Measurements from ENCODE around the gene SGMS1. TPM values are rescaled to one million over a fixed set of nuclear protein-coding genes. Genes with fewer than 3 reads are reported as not detected.
"Not testable (repeated sequence)": the region's sequence is repeated elsewhere in the genome, so short reads cannot be mapped to it uniquely, and the experiment has no call there.

The SGMS1 gene
- total RNA-seq, 1 donor from 2014 or later = 9.2 TPM

DNA sequence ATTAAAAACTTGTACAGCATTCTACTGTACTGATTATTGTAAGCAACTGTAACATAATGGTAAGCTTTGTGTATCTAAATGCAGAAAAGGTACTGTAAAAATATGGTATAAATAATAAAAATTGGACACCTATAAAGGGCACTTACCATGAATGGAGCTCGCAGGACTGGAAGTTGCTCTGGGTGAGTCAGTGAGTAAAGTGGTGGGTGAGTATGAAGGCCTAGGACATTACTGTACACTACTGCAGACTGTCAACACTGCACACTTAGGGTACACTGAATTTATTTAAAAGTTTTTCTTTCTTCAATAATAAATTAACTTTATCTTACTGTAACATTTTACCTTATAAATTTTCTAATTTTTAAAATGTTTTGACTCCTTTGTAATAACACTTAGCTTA lies 253.8 kb downstream of the SGMS1 start:
- TF ChIP-seq, protein P1, sequence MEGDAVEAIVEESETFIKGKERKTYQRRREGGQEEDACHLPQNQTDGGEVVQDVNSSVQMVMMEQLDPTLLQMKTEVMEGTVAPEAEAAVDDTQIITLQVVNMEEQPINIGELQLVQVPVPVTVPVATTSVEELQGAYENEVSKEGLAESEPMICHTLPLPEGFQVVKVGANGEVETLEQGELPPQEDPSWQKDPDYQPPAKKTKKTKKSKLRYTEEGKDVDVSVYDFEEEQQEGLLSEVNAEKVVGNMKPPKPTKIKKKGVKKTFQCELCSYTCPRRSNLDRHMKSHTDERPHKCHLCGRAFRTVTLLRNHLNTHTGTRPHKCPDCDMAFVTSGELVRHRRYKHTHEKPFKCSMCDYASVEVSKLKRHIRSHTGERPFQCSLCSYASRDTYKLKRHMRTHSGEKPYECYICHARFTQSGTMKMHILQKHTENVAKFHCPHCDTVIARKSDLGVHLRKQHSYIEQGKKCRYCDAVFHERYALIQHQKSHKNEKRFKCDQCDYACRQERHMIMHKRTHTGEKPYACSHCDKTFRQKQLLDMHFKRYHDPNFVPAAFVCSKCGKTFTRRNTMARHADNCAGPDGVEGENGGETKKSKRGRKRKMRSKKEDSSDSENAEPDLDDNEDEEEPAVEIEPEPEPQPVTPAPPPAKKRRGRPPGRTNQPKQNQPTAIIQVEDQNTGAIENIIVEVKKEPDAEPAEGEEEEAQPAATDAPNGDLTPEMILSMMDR (IDR thresholded peaks at IDR 0.05) = no peak
- TF ChIP-seq EZH2 (IDR thresholded peaks at IDR 0.05) = no peak
- no peak for TF ChIP-seq EZH2phosphoT487 (IDR thresholded peaks at IDR 0.05)
- no peaks in the 10 kb centered on the region for H3K9me3 Mint-ChIP-seq
- H3K27me3 Mint-ChIP-seq (ENCODE audit: insufficient read depth, low read depth) = no peaks in the 10 kb centered on the region

DNA sequence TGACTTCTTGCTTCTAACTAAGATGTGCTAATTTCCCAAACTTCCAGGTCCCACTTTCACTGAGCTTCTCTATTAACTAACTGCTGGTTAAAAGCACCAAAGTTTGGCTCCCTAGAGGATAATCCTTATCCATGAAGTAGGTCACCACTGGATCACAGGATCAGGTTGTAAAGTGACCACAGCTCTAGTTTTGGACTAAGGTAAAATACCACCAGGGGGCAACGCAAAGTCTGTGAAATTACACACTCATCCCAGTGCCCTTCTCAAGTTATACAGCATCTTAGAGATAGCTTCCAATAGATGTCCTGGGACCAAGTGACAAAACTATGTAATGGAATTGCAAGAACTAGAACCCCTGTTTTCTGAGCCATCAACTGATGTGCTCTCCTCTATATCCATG lies 256.0 kb downstream of the SGMS1 start:
- no peak overlapping the region for H3K4me3 Mint-ChIP-seq
- TF ChIP-seq, protein P1 (IDR thresholded peaks at IDR 0.05) = peak; percentile 58
- no peak for TF ChIP-seq EZH2phosphoT487 (IDR thresholded peaks at IDR 0.05)
- TF ChIP-seq EZH2 (IDR thresholded peaks at IDR 0.05) = no peak
- no peak overlapping the region for H3K27ac ChIP-seq

More for the DNA sequence above, 253.8 kb downstream of the SGMS1 start:
- Mint-ChIP-seq H3K4me1 (no peaks in the 10 kb centered on the region), H3K36me3 (no peaks in the 10 kb centered on the region), H3K4me3 (no peak overlapping the region), H3K27ac (no peak overlapping the region)
- Histone ChIP-seq H3K9me3 (ENCODE audit: low read depth) (no peaks in the 10 kb centered on the region), H3K4me2 (no peak overlapping the region), H3K79me2 (ENCODE audit: low read depth) (no peaks in the 10 kb centered on the region), H3K4me3 (no peak overlapping the region), H3K27ac (no peak overlapping the region), H2AFZ (replicated peaks) (no peak overlapping the region), H3K27me3 (no peaks in the 10 kb centered on the region), H3K4me1 (no peaks in the 10 kb centered on the region), H3F3A (ENCODE audit: low read depth) (no peaks in the 10 kb centered on the region), H3K9ac (no peak overlapping the region), H3K36me3 (no peaks in the 10 kb centered on the region), H4K20me1 (ENCODE audit: low read depth) (no peaks in the 10 kb centered on the region)
- no peak for DNase-seq (ENCODE audit: low spot score)

DNA sequence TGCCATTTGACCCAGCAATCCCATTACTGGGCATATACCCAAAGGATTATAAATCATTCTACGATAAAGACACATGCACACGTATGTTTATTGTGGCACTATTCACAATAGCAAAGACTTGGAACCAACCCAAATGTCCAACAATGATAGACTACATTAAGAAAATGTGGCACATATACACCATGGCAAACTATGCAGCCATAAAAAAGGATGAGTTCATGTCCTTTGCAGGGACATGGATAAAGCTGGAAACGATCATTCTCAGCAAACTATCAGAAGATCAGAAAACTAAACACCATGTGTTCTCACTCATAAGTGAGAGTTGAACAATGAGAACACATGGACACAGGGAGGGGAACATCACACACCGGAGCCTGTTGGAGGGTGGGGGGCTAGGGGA lies 257.3 kb downstream of the SGMS1 start:
- not testable (repeated sequence) for H3K27me3 ChIP-seq

More for the DNA sequence above, 256.0 kb downstream of the SGMS1 start:
- Mint-ChIP-seq H3K4me1 (no peaks in the 10 kb centered on the region), H3K27me3 (ENCODE audit: insufficient read depth, low read depth) (no peaks in the 10 kb centered on the region), H3K27ac (no peak overlapping the region), H3K36me3 (no peaks in the 10 kb centered on the region), H3K9me3 (no peaks in the 10 kb centered on the region)
- H3K27me3 ChIP-seq = no peaks in the 10 kb centered on the region
- H3K4me2 ChIP-seq = no peak overlapping the region
- H3K4me1 ChIP-seq = no peaks in the 10 kb centered on the region
- peak; percentile 65 for DNase-seq (ENCODE audit: low spot score)
- H3K79me2 ChIP-seq (ENCODE audit: low read depth) = no peaks in the 10 kb centered on the region
- no peak overlapping the region for H3K4me3 ChIP-seq
- H2AFZ ChIP-seq (replicated peaks) = no peak overlapping the region
- no peaks in the 10 kb centered on the region for H3F3A ChIP-seq (ENCODE audit: low read depth)
- no peaks in the 10 kb centered on the region for H3K9me3 ChIP-seq (ENCODE audit: low read depth)
- no peaks in the 10 kb centered on the region for H4K20me1 ChIP-seq (ENCODE audit: low read depth)
- H3K36me3 ChIP-seq = no peaks in the 10 kb centered on the region
- no peak overlapping the region for H3K9ac ChIP-seq

DNA sequence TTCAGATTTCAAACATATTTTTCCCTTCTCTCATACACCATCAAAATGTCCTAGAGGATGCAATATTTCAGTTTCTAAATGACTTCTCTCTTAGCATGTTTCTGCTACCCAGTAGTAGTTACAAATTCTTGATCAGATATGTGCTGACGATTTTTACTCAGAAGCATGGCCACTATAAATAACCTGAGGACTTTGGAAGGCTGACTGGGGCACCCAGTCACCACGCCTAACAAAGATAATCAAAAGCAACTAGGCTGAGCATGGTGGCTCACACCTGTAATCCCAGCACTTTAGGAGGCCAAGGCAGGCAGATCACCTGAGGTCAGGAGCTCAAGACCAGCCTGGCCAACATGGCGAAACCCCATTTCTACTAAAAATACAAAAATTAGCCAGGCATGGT lies 259.0 kb downstream of the SGMS1 start:
- not testable (repeated sequence) for DNase-seq (ENCODE audit: low spot score); H3K36me3 Mint-ChIP-seq; H3F3A ChIP-seq (ENCODE audit: low read depth); H3K9me3 ChIP-seq (ENCODE audit: low read depth); H3K4me2 ChIP-seq; H3K9me3 Mint-ChIP-seq; H3K4me3 Mint-ChIP-seq; H3K27ac ChIP-seq; H3K4me1 Mint-ChIP-seq; H3K27ac Mint-ChIP-seq; H3K79me2 ChIP-seq (ENCODE audit: low read depth); H3K36me3 ChIP-seq; H3K4me3 ChIP-seq; H3K27me3 Mint-ChIP-seq (ENCODE audit: insufficient read depth, low read depth); H3K27me3 ChIP-seq; H3K9ac ChIP-seq; H4K20me1 ChIP-seq (ENCODE audit: low read depth); H2AFZ ChIP-seq (replicated peaks)
- H3K4me1 ChIP-seq = peaks cover 11% of the 10 kb centered on the region

More for the DNA sequence above, 257.3 kb downstream of the SGMS1 start:
- H3K4me1 ChIP-seq; H3K4me2 ChIP-seq; H3K9me3 Mint-ChIP-seq; H3F3A ChIP-seq (ENCODE audit: low read depth); H3K9ac ChIP-seq; DNase-seq (ENCODE audit: low spot score); H3K27ac Mint-ChIP-seq; H3K36me3 Mint-ChIP-seq; H3K27ac ChIP-seq; H3K4me3 Mint-ChIP-seq; H3K4me1 Mint-ChIP-seq; H3K79me2 ChIP-seq (ENCODE audit: low read depth); H2AFZ ChIP-seq (replicated peaks); H3K9me3 ChIP-seq (ENCODE audit: low read depth); H3K27me3 Mint-ChIP-seq (ENCODE audit: insufficient read depth, low read depth); H3K36me3 ChIP-seq; H3K4me3 ChIP-seq; H4K20me1 ChIP-seq (ENCODE audit: low read depth): not testable (repeated sequence)

Measured in neural progenitor cell (in vitro differentiated cells).